Kidney epithelial cell (primary cell): Measurements from ENCODE around the gene GLB1L2. TPM values are rescaled to one million over a fixed set of nuclear protein-coding genes. Genes with fewer than 3 reads are reported as not detected.

Experiments used
- DNase-seq: peaks from one replicate; pipeline ENCODE4 v3.0.0-alpha.2; 2010; ENCODE audit warnings: low read depth
- H3K27me3 ChIP-seq: 2 replicates; pipeline ENCODE4 v1.6.0; 2011; ENCODE audit warnings: low read length; ENCODE audit not compliant: control insufficient read depth, insufficient read depth
- H3K36me3 ChIP-seq: 2 replicates; pipeline ENCODE4 v1.5.1; 2011; ENCODE audit warnings: low read length; ENCODE audit not compliant: control insufficient read depth, insufficient read depth
- H3K4me3 ChIP-seq: 2 replicates; pipeline ENCODE4 v1.5.1; 2011; ENCODE audit warnings: low read depth, mild to moderate bottlenecking, control low read depth, low read length
- total RNA-seq: library from RNA; depleted of rRNA; stranded (reverse); fragments of >200 nt; gene quantifications from 2 replicates; pipeline ENCODE4 v1.2.3, GENCODE V29; 2015
- TF ChIP-seq, protein P1 (sequence below): IDR thresholded peaks from 2 replicates; pipeline ENCODE4 v1.5.1; 2011; ENCODE audit warnings: mild to moderate bottlenecking, moderate library complexity, low read length, control low read depth, inconsistent platforms; ENCODE audit not compliant: insufficient read depth, poor library complexity, severe bottlenecking

The GLB1L2 gene
- total RNA-seq, 1 donor from 2014 or later, result 16.3 TPM

GRCh38 chr11:134385171-134385570 lies 53.4 kb downstream of the GLB1L2 start:
- DNase-seq, result no peak
- Histone ChIP-seq H3K4me3 (no peak overlapping the region), H3K36me3 (no peaks in the 10 kb centered on the region), H3K27me3 (no peaks in the 10 kb centered on the region)
- TF ChIP-seq, protein P1, sequence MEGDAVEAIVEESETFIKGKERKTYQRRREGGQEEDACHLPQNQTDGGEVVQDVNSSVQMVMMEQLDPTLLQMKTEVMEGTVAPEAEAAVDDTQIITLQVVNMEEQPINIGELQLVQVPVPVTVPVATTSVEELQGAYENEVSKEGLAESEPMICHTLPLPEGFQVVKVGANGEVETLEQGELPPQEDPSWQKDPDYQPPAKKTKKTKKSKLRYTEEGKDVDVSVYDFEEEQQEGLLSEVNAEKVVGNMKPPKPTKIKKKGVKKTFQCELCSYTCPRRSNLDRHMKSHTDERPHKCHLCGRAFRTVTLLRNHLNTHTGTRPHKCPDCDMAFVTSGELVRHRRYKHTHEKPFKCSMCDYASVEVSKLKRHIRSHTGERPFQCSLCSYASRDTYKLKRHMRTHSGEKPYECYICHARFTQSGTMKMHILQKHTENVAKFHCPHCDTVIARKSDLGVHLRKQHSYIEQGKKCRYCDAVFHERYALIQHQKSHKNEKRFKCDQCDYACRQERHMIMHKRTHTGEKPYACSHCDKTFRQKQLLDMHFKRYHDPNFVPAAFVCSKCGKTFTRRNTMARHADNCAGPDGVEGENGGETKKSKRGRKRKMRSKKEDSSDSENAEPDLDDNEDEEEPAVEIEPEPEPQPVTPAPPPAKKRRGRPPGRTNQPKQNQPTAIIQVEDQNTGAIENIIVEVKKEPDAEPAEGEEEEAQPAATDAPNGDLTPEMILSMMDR, result no peak

- Histone ChIP-seq H3K36me3 (no peaks in the 10 kb centered on the region), H3K4me3 (no peak overlapping the region), H3K27me3 (no peaks in the 10 kb centered on the region)
- DNase-seq, result no peak
- TF ChIP-seq, protein P1, result no peak
Measured at GRCh38 chr11:134385774-134386565, 54.2 kb downstream of the GLB1L2 start.

GRCh38 chr11:134386945-134387344 lies 55.2 kb downstream of the GLB1L2 start:
- TF ChIP-seq, protein P1, result no peak
- no peak for DNase-seq
- Histone ChIP-seq H3K27me3 (no peaks in the 10 kb centered on the region), H3K4me3 (no peak overlapping the region), H3K36me3 (no peaks in the 10 kb centered on the region)

DNA sequence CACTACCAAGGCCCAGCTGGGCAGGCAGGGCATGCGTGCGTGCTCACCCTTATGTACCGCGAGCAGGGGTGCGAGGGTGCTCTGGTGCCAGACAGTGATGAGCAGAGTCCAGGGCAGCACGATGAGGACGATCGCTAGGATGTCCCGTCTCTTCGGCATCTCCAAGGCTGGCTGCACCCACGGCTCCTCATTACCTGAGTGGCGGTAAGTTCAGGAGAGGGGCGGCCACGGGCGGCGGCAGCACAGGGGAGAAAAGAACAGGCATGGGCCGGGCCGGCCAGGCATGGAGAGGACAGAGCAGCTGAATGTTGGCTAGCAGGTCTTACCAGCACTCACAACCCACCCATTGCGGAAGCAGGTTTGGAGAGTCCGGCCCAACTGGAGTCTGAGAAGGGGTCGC lies 55.7 kb downstream of the GLB1L2 start:
- no peak for DNase-seq

DNA sequence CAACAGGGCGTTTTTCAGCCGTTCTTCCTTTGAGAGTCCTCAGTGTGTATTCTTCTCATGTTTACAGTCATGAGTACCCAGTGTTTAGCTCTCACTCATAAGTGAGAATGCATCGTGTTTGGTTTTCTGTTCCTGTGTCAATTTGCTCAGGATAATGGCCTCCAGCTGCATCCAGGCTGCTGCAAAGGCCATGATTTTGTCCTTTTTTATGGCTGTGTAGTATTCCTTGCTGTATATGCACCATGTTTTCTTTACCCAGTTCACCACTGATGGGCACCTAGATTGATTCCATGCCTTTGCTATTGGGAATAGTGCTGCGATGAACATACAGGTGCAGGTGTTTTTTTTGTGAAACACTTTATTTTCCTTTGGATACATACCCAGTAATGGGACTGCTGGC lies 56.8 kb downstream of the GLB1L2 start:
- TF ChIP-seq, protein P1, result no peak
- no peaks in the 10 kb centered on the region for H3K36me3 ChIP-seq
- H3K4me3 ChIP-seq, result no peak overlapping the region
- H3K27me3 ChIP-seq, result no peaks in the 10 kb centered on the region
- DNase-seq, result no peak

More for the DNA sequence above, 55.7 kb downstream of the GLB1L2 start:
- Histone ChIP-seq H3K4me3 (no peak overlapping the region), H3K27me3 (no peaks in the 10 kb centered on the region), H3K36me3 (no peaks in the 10 kb centered on the region)
- TF ChIP-seq, protein P1, result no peak
